Endometrium (tissue), 2 donors: ENCODE measurements around the gene ST8SIA2.
A peak's percentile ranks its signal among the peaks of the same experiment; 100 is the strongest.

ENCODE experiments used
- FAIRE-seq: peaks from 2 replicates; lab custom pipeline; 2012; peaks lifted over from hg19 to GRCh38; lab: Jason Lieb, UNC
- donor health status: control.
- donor health status: control.

Gene ST8SIA2

DNA sequence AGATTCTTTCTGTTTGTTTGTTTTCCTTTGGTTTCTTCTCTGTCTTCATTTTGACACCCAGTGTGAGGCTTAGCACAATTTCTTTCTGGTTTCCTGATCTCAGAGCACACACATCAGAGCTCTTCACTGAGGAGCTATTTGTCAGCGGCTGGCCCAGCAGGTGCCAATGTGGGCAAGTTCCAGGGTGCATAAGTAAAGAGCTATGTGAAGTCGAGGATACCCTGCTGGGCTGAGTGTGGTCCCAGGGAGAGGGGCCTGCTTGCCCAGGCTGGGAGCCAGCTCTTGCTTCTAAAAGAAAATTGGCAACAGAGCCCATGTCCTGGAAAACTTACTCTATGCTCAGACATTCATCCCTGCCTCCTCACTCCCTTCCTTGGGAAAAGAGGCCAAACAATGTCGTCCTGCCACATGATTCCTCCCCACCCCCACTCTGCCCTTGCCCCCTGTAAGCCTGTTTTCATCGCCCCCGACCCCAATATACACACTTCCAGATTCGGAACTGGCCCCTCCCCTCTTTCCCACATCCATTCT is 101.2 kb downstream of the ST8SIA2 start:
- no peak for FAIRE-seq

DNA sequence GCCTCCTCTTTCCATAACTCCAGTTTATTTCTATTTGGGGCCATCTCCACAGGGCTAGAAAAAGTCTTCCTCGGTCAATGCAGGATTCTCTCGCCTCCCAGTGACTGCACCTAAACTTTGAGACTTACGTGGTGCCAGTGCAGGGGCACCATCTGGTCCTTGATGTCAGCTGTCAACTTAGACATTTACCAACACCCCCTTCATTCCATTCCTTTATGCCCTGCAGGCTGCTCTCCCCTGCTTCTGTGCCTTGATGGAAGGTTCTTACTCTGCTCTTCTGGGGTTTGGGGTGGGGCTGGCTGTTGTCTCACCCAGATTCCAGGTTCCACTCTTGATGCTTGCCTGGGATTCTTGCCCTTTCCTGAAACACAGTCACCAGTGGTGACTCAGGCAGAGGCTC is 101.8 kb downstream of the ST8SIA2 start:
- FAIRE-seq, result no peak

DNA sequence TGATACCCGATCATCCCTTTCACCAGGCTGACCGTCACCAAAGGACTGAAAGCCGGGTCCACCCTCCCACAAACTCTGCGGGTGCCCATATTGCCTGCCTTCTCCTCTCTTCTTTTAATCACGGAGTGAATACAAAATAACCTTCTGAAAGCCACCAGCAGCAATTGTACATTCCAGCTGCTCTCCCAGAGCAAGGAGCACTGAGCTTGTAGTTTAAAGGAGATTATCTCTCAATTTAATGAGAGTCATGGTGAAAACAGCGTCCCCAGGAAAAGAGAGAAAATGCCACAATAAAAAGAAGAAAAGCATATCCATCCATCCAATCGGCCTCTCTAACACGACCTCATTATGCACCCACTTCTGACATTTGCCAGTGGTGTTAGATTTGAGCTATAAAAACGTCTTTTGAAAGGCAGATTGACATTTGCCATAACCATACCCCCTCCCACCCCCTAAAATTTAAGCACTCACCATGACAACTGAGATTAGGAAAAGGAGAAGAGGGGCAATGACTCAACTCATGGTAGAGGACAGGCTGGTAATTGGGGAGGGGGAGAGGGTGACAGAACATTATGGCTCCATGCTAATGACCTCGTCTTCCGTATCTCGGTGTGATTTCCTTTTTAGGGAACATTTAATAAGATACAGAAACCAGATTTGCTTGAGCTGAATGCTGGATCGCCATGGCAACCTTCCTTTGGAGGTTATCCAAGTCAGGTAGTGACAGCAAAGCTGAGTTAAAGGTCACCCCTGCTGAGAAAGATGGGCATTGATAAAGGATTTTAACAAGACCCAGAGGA is 106.2 kb downstream of the ST8SIA2 start:
- no peak for FAIRE-seq

DNA sequence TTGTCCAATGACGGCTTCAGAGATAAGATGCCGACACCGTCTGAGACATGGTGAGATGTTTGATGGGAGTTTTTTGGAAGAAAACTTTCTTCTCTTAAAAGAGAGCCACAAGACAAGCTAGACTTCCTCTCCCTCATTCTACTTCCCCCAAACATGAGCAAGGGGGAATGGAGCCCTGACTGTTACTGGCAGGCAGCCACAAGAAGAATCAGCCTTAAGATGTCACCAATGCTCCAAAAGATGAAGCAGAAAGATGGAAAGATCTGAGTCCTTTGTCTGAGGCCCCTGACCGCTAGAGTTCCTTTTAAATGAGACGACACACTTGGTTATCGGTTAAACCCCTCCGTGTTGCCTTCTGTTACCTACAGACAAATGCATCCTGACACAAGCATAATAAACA is 108.7 kb downstream of the ST8SIA2 start:
- no peak for FAIRE-seq

DNA sequence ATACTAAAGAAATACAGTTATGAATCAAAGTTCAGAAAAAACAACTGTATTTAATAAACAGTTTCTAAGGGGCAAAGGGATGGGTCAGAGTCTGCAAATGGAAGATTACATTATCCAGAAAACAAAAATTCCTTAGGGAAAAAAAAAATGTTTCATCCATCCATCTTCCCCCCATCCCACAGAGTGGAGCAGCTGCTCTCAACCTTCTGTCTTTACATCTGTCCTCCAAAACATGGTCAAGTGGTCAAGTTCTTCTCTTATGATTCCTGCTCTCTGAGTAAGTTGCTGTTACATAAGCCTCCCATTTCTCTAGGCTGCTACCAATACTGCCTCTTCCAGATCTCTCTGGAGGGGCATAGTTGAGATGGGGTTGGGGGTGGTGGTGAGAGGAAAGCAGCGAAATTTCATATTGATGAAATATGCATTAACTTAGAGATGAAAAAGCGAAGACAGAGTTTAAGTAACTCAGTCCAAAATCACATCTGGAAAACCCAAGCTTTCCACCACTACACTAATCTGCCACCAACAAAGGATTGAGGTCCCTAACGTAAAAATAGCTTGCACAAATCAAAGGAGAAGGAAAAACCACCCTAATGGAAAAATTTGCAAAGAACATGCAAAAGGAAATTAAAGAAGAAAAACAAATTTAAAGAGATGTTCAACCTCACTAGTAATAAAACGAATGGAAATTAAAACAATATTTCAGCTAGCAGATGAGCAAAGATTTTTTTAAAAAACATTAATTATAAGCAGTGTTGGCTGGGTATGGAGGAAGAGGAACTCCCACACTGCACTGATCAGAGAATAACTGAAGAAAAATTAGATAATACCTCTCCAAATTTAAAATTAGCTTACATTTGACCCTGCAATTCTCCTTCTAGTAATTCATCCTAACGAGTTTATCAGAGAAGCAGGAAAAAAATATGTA is 109.5 kb downstream of the ST8SIA2 start:
- FAIRE-seq, result peak; percentile 74

DNA sequence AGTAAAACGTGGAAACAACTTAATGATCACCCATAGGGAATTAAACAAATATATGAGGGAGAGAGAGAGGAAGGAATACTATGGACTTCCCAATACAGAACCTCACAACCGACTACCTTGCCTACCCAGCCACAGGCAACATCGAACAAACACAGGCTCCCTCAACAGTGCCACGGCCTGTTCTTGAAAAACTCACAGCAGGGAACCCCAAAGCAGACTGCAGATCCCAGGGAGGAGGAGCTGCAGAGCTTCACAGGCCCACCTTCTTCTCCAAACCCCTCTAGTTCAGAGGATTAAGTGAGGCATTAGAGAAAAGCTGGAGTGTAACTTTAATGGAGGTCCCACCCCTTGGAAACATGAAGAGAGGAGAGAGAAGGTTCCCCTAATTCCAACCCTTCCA is 110.2 kb downstream of the ST8SIA2 start:
- FAIRE-seq, result no peak

DNA sequence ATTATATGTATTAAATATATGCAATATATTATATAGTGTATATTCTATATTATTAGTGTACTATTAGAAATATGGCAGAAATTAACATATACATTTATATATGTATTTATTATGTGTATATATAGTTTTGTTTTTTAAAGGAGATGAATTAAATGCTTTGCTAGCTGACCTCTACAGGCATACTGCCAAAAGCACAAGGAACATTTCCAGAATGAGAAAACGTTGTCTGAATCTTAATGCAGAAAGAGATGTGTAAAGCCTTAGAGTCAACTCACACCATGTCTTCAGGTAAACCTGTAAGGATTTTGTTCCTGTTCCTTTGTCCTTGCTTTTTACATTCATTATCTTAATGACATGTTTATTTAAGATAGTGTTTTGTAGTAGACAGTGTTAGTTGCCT is 111.9 kb downstream of the ST8SIA2 start:
- no peak for FAIRE-seq

DNA sequence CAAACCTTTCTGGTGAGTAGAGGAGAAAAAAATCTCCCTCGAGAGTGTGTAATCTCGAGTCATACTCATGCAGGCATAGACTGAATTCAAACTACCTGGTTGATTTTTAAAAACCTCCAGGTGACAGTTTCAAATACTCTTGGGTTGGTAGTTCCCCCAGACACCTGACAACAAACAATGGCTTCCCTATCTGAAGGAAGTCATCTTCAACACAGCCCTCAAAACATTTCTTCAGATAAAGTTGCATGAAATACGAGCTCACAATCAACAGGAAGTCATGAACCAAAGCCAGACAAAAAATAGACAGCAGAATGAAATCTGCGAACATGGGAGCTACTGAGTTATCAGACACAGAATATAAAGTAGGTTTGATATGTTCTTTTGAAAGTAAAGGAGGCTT is 112.8 kb downstream of the ST8SIA2 start:
- no peak for FAIRE-seq

DNA sequence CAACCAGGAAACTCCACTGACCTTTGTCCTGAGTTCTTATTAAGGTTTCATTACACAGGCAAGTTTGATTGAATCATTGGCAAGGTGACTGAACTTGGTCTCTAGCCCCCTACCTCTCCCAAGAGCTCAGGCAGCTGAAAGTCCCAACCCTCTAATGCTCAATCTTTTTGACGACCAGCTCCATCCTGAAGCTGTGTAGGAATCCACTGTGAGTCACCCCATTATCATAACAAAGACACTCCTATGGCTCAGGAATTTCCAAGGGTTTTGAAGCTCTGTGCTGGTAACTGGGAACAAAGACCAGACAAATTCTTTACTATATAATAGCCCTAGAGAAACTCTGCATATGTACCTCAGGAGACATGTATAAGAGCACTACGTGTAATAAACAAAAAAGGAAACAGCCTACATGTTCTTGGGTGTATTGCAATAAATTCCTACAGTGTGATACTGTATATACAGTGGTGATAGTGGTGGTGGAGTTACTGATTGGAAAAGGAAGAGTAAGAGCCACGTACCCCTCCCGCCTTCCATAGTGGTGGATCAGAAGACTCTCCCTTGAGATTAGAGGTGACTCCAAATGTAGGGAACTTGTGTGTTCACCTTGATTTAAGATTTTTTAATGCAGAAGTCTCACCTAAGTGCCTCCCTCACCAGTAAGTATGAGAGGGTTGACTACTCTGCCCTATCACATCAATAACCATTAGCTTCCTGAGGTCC is 116.6 kb downstream of the ST8SIA2 start:
- FAIRE-seq, result no peak
